PC-9 (cell line): Measurements from ENCODE around the gene PRKAR2B. TPM values are rescaled to one million over a fixed set of nuclear protein-coding genes. Genes with fewer than 3 reads are reported as not detected.

ENCODE experiments used
- BruUV-seq: library from RNA; stranded (reverse); fragments of 400-500 nt; replicated peaks from 2 replicates; lab custom pipeline; 2021; lab: Mats Ljungman, UMichigan
- CTCF ChIA-PET: fragments of 300-600 bp; sonication (Branson Sonifier 250); formaldehyde crosslinking; loops from one replicate; lab custom pipeline; 2022; ENCODE audit warnings: antibody characterized with exemption; lab: Charles Lee
- POLR2A ChIA-PET: fragments of 300-600 bp; sonication (Branson Sonifier 250); formaldehyde crosslinking; loops from one replicate; lab custom pipeline; 2022; ENCODE audit warnings: antibody characterized with exemption; ENCODE audit not compliant: unreplicated experiment; lab: Charles Lee
- DNase-seq, 2 experiments: peaks; one replicate each; pipeline versions ENCODE4 v3.0.0 to v3.0.0-alpha.2; 2015 to 2022; ENCODE audit warnings: mixed read lengths in 1 of 2
- H2AFZ ChIP-seq: fragments of 200-600 bp; sonication (generic); 2 replicates; pipeline ENCODE4 v1.8.1; 2017; ENCODE audit warnings: antibody characterized with exemption
- H3F3A ChIP-seq: fragments of 200-600 bp; sonication (generic); 2 replicates; pipeline ENCODE4 v1.8.1; 2017; ENCODE audit warnings: antibody characterized with exemption, mild to moderate bottlenecking, low read depth; ENCODE audit not compliant: insufficient read depth
- H3K27ac ChIP-seq: fragments of 200-600 bp; sonication (generic); 2 replicates; pipeline ENCODE4 v1.6.1; 2016; ENCODE audit warnings: mixed run types
- H3K27me3 ChIP-seq: fragments of 200-600 bp; sonication (generic); 2 replicates; pipeline ENCODE4 v1.6.1; 2016; ENCODE audit warnings: low read depth, mixed run types; ENCODE audit not compliant: insufficient read depth
- H3K36me3 ChIP-seq: fragments of 200-600 bp; sonication (generic); 2 replicates; pipeline ENCODE4 v1.6.1; 2016; ENCODE audit warnings: low read depth, mixed run types
- H3K4me1 ChIP-seq: fragments of 200-600 bp; sonication (generic); replicated peaks from 2 replicates; pipeline ENCODE4 v1.6.1; 2016; ENCODE audit warnings: mixed run types; ENCODE audit not compliant: insufficient read depth
- H3K4me2 ChIP-seq: fragments of 200-600 bp; sonication (generic); 2 replicates; pipeline ENCODE4 v1.6.1; 2017; ENCODE audit warnings: mixed run types
- H3K4me3 ChIP-seq: fragments of 200-600 bp; sonication (generic); 2 replicates; pipeline ENCODE4 v1.6.1; 2016; ENCODE audit warnings: mixed run types
- H3K79me2 ChIP-seq: fragments of 200-600 bp; sonication (generic); 2 replicates; pipeline ENCODE4 v1.6.1; 2017; ENCODE audit warnings: low read depth, mixed run types
- H3K9me2 ChIP-seq: fragments of 200-600 bp; sonication (generic); 2 replicates; pipeline ENCODE4 v1.8.1; 2017; ENCODE audit warnings: mild to moderate bottlenecking; ENCODE audit not compliant: insufficient read depth
- H3K9me3 ChIP-seq: fragments of 200-600 bp; sonication (generic); 2 replicates; pipeline ENCODE4 v1.8.1; 2016; ENCODE audit warnings: low read depth; ENCODE audit not compliant: insufficient read depth
- H4K20me1 ChIP-seq: fragments of 200-600 bp; sonication (generic); 2 replicates; pipeline ENCODE4 v1.8.1; 2017; ENCODE audit not compliant: insufficient read depth
- EZH2 ChIP-seq: fragments of 200-600 bp; sonication (generic); IDR thresholded peaks from 2 replicates; pipeline ENCODE4 v1.8.0; 2017; ENCODE audit warnings: antibody characterized with exemption, low read depth
- intact Hi-C: fragments of 100-400 bp; cut with micrococcal nuclease; formaldehyde crosslinking; loops from one replicate; pipeline ENCODE4 v1.10.0; 2022; ENCODE audit not compliant: unreplicated experiment
- total RNA-seq: library from RNA; stranded (reverse); gene quantifications from 2 replicates; pipeline ENCODE4 v1.2.3, GENCODE V29; 2021
- TF ChIP-seq, protein P1 (sequence below): fragments of 200-600 bp; sonication (generic); conservative IDR thresholded peaks from 2 replicates; pipeline ENCODE4 v1.6.1; 2017; ENCODE audit warnings: mixed run types, antibody characterized with exemption, mild to moderate bottlenecking, moderate library complexity

Gene PRKAR2B
- total RNA-seq, 1 experiment from 2014 or later, result 2.9 TPM

- TF ChIP-seq, protein P1, sequence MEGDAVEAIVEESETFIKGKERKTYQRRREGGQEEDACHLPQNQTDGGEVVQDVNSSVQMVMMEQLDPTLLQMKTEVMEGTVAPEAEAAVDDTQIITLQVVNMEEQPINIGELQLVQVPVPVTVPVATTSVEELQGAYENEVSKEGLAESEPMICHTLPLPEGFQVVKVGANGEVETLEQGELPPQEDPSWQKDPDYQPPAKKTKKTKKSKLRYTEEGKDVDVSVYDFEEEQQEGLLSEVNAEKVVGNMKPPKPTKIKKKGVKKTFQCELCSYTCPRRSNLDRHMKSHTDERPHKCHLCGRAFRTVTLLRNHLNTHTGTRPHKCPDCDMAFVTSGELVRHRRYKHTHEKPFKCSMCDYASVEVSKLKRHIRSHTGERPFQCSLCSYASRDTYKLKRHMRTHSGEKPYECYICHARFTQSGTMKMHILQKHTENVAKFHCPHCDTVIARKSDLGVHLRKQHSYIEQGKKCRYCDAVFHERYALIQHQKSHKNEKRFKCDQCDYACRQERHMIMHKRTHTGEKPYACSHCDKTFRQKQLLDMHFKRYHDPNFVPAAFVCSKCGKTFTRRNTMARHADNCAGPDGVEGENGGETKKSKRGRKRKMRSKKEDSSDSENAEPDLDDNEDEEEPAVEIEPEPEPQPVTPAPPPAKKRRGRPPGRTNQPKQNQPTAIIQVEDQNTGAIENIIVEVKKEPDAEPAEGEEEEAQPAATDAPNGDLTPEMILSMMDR, result no peak
- TF ChIP-seq EZH2, result no peak
- Histone ChIP-seq H4K20me1 (no peaks in the 10 kb centered on the region), H3K27ac (no peak overlapping the region), H3K27me3 (no peaks in the 10 kb centered on the region), H2AFZ (no peak overlapping the region), H3K36me3 (no peaks in the 10 kb centered on the region), H3K4me1 (0 out of 2 replicates have a peak, but pooled peaks cover 7% of the 10 kb centered on the region), H3F3A (peaks cover 4% of the 10 kb centered on the region; the same call in 1 of the 2 replicates), H3K4me2 (no peak overlapping the region), H3K9me2 (no peaks in the 10 kb centered on the region), H3K9me3 (no peaks in the 10 kb centered on the region), H3K4me3 (no peak overlapping the region), H3K79me2 (no peaks in the 10 kb centered on the region)
- no peak for DNase-seq
- CTCF ChIA-PET, result no interaction called here
- BruUV-seq, result no TSS peak
- POLR2A ChIA-PET, result no interaction called here
- intact Hi-C loops, result no loop called here
Observed at GRCh38 chr7:107145067-107145838, 100.7 kb downstream of the PRKAR2B start.

DNA sequence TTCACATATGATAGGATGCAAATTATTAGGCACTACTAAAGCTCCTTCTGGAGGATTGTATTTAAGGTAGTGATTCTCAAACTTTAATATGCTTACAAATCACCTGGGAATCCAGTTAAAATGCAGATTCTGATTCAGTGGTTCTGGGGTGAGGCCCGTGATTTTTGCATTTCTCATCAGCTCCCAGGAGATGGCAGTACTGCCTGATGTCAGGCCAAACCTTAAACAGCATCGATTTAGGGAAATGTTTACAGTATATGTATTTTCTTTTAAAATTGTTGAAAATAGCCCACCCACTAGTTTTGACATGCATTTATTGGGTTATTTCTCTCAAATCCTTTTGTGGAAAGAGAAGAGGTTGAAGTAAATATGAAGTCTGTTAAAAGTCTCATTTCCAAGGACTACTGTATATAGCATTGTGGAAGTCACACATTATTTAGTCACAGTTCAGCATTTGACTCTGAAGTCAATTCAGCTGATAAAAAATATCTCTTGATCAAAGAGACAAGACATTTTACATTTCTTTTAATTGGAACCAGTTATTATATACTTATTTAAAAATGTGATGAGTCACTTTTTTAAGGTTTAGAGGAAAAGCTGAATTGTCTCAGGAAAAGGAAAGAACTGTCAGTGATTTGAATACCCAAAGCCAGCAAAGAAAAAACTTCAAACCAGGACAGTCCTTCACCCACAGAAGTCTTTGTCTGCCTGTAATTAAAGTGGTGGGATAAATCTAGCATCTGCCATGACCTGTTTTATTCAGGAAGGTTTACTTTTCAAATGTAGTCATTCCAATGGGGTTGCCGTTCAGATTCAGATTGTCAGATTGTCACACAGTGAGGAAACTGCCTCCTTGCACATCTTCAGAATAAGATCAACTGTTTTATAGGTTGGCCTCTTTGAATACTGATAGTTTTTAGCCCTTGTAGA lies 103.2 kb downstream of the PRKAR2B start:
- no peaks in the 10 kb centered on the region for H3K36me3 ChIP-seq
- H3K27me3 ChIP-seq, result no peaks in the 10 kb centered on the region
- TF ChIP-seq, protein P1, result peak; percentile 78
- no peak for TF ChIP-seq EZH2
- POLR2A ChIA-PET, result interaction anchor here (0.7 to 1.0 kb wide), 2 partner anchors 372 to 718 kb away, joined by 4 to 5 read pairs; no protein-coding TSS in a partner anchor
- DNase-seq, result peak in 1 of 2 experiments; percentile 17
- no peaks in the 10 kb centered on the region for H3K79me2 ChIP-seq
- H3K4me3 ChIP-seq, result peak overlapping the region; percentile 53
- H4K20me1 ChIP-seq, result no peaks in the 10 kb centered on the region
- BruUV-seq, result no TSS peak
- H3K9me3 ChIP-seq, result no peaks in the 10 kb centered on the region
- intact Hi-C loops, result loop anchor here (2.0 kb wide), 2 partner anchors 355 to 605 kb away; no protein-coding TSS in a partner anchor
- no peaks in the 10 kb centered on the region for H3K9me2 ChIP-seq
- peak overlapping the region; percentile 78 for H2AFZ ChIP-seq
- peaks cover 4% of the 10 kb centered on the region; the same call in 1 of the 2 replicates for H3F3A ChIP-seq
- CTCF ChIA-PET, result interaction anchor here (0.5 to 2.1 kb wide), 8 partner anchors 20 to 572 kb away, joined by 3 to 16 read pairs (median 4); partner anchors contain the start of gene HBP1
- no peak overlapping the region for H3K27ac ChIP-seq
- peak overlapping the region; percentile 86 for H3K4me2 ChIP-seq
- H3K4me1 ChIP-seq, result peaks cover 12% of the 10 kb centered on the region; the same call in 1 of the 2 replicates

GRCh38 chr7:107148721-107149120 lies 104.2 kb downstream of the PRKAR2B start:
- H3K9me2 ChIP-seq, result no peaks in the 10 kb centered on the region
- H4K20me1 ChIP-seq, result no peaks in the 10 kb centered on the region
- H3K79me2 ChIP-seq, result no peaks in the 10 kb centered on the region
- H3K9me3 ChIP-seq, result no peaks in the 10 kb centered on the region
- H3K27me3 ChIP-seq, result no peaks in the 10 kb centered on the region
- no TSS peak for BruUV-seq
- DNase-seq, result peak in 1 of 2 experiments; percentile 64
- H3K4me1 ChIP-seq, result peaks cover 12% of the 10 kb centered on the region; the same call in 1 of the 2 replicates
- H3F3A ChIP-seq, result peaks cover 4% of the 10 kb centered on the region; the same call in 1 of the 2 replicates
- H3K4me3 ChIP-seq, result no peak overlapping the region
- intact Hi-C loops, result no loop called here
- ChIA-PET CTCF (interaction anchor here (0.6 to 2.1 kb wide), 2 partner anchors 20 to 207 kb away, joined by 3 to 16 read pairs; partner anchors contain the start of gene HBP1), POLR2A (no interaction called here)
- no peaks in the 10 kb centered on the region for H3K36me3 ChIP-seq
- H3K4me2 ChIP-seq, result no peak overlapping the region
- no peak overlapping the region for H3K27ac ChIP-seq
- TF ChIP-seq EZH2, result no peak
- TF ChIP-seq, protein P1, result no peak
- H2AFZ ChIP-seq, result no peak overlapping the region
